NCI-H226 (cell line): ENCODE measurements around the gene SOD3.
A peak's percentile ranks its signal among the peaks of the same experiment; 100 is the strongest.

Source experiments
- DNase-seq: peaks from one replicate; pipeline ENCODE4 v3.0.0-alpha.2; 2015

SOD3 gene

DNA sequence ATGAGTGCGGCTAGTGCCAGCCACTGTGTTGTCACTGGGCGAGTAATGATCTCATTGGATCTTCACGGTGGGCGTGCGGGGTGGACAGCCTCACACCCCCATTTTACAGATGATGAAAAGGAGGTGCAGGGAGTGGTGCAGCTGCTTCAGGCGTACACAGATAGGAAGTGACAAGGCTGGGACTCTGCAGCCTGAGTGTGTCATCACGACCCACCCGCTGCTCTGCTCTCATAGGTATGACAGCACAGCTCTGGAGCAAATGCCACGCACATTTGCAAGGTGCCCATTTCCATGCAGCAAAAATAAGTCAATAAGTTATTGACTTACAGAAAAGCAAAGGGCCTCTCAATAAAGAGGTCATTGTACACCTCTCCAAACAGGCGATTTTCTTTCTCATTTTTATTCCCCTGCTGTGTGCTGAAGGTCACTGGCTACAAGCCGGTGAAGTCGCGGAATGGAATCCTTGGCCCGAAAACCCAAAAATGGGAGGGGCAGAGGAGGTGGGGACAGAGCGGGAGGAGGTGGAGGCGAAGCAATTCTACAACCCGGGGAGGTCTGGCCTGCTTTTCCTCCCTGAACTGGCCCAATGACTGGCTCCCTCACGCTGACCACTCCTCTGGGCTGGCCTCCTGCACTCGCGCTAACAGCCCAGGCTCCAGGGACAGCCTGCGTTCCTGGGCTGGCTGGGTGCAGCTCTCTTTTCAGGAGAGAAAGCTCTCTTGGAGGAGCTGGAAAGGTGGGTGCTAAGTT is at the start of gene SOD3:
Gene SOD3, plus strand, starts transcription at position 658 of the 750 bp plus-strand sequence. CDS start 3,949 bp downstream, outside the sequence.
- no peak for DNase-seq

DNA sequence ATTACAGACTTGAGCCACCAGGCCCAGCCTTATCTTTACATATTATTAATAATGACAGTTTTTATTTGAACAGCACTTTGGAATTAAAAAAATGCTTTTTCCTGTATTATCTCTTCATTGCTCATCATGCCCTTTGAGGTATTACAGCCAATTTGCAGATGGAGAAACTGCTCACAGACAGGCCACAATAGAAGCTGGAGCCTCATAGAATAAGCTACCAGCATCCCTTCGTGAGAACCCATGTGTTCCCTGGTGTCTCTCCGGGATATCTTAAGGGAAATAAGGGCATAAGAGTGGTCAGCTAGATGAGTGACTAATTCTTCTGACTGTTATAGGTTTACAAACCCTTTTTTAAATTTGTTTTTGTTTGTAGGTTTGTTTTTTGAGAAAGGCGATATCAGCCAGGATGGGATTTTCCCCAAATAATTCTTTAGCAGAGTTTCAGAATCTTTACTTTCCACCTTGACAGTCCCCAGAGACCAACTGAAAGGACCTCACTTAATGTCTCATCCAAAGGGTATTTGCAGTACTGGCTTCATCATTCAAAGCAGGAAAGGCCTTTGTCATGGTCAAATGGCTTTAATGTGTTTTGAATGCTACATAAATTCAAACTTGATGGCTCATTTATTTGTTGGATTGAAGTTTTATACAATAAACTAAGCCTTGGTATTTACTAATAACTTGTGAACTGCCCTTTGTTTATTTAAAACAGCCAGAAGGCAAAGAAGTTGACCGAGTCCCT is 48.0 kb upstream of the SOD3 start:
- no peak for DNase-seq

GRCh38 chr4:24748023-24748422 is 47.4 kb upstream of the SOD3 start:
- no peak for DNase-seq

- no peak for DNase-seq
Observed at GRCh38 chr4:24748758-24749350, 46.5 kb upstream of the SOD3 start.

DNA sequence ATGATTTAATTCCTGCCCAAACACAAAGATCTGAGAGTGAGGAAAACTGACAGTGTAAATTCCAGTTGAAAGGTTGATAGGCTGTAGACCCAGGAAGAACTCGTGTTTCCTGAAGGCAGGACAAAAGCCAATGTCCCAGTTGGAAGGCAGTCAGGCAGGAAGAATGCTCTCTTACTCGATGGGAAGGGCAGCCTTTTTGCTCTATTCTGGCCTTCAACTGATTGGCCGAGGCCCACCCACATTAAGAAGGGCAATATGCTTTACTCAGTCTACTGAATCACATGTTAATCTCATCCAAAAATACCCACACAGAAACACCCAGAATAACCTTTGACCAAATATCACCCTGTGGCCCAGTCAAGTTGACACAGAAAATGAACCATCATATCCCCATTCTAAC is 45.3 kb upstream of the SOD3 start:
- DNase-seq = no peak

GRCh38 chr4:24751926-24752539 is 43.3 kb upstream of the SOD3 start:
- peak; percentile 9 for DNase-seq

DNA sequence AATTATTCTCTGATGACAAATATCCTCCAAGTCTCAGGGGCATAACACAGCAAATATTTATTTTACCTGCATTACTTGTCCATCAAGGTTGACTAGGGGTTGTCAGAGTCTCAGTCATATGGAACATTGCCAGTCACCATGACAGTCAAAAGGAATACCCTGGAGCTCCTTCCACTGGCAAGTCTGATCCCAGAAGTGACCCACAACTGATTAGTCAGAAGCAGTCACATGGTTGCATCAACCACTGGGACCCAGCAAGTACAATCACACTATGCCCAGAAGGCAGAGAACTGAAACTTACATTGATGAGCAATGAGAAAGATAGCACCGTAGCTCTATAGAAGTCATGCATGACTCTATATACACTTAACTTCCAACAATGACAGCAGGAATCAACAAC is 41.9 kb upstream of the SOD3 start:
- peak; percentile 46 for DNase-seq

GRCh38 chr4:24754571-24754970 is 40.8 kb upstream of the SOD3 start:
- peak; percentile 5 for DNase-seq

GRCh38 chr4:24763631-24764297 is 31.6 kb upstream of the SOD3 start:
- peak; percentile 80 for DNase-seq

- DNase-seq = no peak
Observed at GRCh38 chr4:24764345-24764744, 31.0 kb upstream of the SOD3 start.

GRCh38 chr4:24765376-24765988 is 29.9 kb upstream of the SOD3 start:
- no peak for DNase-seq

DNA sequence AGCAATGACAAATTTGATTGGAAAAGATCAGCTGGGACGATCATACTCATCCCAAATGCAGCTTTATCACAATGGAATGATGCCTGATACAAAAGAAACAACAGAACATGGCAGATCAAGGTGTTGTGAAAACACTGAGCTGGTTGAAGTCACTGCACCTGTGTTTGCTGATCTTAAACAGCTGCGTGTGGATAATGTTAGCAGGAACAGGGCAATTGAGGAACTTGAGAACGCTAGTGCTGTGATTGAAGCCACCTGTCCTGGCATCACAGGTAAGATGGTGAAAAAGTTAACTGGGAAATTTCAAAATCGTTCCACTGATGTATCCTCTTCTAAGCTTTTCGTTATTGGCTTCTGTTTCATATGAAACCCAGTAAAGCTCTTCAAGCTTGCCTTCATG is 27.4 kb upstream of the SOD3 start:
- no peak for DNase-seq

GRCh38 chr4:24768604-24769003 is 26.8 kb upstream of the SOD3 start:
- no peak for DNase-seq

DNA sequence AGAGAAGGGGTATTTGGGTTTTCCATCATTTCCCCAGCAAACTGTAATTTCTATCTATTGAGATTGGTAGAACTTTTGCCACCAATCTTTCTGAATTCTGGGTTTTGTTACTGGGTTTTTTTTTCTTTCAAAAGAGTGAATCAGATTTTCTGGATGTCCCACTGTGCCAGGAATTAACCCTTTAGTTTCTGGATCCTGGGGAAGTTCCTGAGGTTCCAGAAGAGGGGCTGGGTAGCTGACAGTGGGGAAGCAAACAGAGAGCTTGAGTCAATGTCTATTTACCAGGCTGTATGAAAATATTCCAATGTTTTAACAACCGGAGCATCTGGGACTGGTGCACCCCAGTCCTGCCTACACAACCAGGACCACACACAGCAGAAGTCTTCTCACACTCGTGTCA is 25.8 kb upstream of the SOD3 start:
- DNase-seq = no peak

- DNase-seq = peak; percentile 33
Observed at GRCh38 chr4:24770032-24770584, 25.3 kb upstream of the SOD3 start.

DNA sequence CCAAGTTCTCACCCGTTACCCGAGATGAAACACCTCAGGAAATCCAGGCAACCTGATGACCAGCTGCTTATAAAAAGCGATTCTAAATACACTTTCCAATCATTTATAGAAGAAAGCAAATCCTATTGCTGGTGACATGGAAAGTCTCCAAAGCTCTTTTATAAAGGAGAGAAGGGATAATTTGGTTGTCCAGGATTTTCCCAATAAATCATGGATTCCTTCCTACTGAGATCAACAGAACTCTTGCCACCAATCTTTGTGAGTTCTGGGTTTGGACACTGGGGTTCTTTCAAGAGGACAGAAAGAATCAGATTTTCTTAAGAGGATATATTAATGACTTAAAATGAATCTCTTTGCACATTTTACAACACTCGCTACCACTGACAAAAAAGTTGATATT is 24.7 kb upstream of the SOD3 start:
- no peak for DNase-seq

DNA sequence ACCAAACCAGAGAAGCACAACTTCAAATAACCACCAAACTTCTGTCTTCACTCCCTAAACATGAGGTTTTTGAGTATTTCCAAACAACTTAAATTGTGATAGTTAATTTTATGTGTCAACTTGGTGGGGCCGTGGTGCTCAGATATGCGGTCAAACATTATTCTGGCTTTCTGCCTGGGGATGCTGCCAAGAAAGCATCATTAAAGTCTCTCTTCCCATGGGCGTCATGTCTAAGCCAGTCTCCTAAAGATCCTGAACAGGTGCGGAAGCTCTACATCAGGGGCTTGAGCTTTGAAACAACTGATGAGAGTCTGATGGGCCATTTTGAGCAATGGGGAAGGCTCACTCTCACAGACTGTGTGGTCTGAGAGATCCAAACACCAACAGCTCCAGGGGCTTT is 24.1 kb upstream of the SOD3 start:
- DNase-seq = no peak

DNA sequence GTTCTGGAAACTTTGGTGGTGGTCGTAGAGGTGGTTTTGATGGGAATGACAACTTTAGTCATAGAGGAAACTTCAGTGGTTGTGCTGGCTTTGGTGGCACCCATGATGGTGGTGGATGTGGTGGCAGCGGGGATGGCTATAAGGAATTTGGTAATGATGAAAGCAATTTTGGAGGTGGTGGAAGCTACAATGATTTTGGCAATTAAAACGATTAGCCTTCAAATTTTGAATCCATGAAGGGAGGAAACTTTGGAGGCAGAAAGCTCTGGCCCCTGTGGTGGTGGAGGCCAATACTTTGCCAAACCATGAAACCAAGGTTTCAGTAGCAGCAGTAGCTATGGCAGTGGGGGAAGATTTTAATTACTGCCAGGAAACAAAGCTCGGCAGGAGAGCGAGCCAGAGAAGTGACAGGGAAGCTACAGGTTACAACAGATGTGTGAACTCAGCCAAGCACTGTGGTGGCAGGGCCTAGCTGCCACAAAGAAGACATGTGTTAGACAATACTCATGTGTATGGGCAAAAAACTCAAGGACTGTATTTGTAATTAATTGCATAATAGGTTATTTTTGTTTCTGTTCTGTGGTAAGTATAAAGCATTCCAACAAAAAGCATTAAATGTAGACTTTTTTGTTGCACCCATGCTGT is 23.2 kb upstream of the SOD3 start:
- no peak for DNase-seq

DNA sequence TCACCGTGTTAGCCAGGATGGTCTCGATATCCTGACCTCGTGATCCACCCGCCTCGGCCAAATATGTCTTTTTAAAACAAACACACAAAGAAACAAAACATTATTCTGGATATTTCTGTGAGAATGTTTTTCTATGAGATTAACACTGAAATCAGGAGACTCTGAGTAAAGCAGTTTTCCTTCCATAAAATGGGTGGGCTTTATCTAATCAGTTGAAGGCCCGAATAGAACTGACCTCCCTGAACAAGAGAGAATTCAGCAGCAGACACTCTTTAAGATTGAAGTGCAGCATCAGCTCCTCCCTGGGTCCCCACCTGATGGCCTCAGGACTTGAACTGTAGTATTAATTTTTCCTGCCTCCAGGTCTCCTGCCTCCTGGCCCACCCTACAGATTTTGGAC is 22.4 kb upstream of the SOD3 start:
- DNase-seq = no peak

DNA sequence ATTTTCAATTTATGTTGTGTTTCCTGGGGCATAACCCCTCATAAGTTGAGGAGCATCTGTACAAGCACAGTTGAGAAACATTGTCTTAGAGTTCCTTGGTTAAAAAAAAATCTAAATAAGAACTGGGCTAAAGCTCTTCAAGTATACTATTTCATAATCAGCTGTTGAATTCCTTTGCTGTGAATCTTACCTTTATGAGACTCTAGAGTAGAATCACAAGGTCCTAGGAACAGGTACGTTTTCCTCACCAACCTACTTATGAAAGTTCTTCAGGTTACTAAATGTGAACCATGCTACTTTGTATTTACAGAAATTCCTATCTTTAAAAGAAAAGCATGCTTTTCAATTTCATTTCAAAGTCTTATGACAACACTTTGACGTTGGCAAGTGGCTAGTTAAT is 20.9 kb upstream of the SOD3 start:
- peak; percentile 43 for DNase-seq

DNA sequence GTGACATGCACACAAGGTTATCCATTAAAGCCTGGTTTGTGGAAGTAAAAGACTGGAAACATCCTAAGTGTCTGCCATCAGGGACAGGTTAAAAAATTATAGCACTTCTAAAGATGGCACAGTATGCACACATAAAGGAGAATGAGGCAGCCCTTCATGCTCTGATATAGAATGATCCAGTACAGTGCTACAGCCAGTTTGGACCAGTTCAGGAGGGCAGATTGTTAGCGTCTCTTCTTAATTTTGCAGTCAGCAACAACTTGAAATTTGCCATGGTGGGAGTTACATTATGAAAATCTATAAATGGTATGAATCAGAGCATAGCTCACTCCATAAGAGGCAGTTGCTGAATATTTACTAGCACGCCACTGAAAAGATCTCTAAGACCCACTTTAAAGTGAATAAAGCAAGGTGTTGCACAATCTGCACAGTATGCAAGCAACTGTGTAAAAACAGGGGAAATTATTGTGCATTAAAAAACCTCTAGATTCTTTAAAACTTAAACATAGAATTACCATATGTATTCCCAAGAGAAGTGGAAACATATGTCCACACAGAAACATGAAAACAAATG is 20.3 kb upstream of the SOD3 start:
- no peak for DNase-seq
